GM21515 (cell line): ENCODE measurements around the gene CDH13.

Experiments used
- ATAC-seq: cut with Tn5 transposase; IDR thresholded peaks from one replicate; pipeline ENCODE4 v1.9.1; 2021; ENCODE audit not compliant: unreplicated experiment

Gene CDH13

GRCh38 chr16:83027973-83028372 lies 401.2 kb downstream of the CDH13 start:
- no peak for ATAC-seq

GRCh38 chr16:83029467-83029866 lies 402.7 kb downstream of the CDH13 start:
- no peak for ATAC-seq

GRCh38 chr16:83031524-83031923 lies 404.8 kb downstream of the CDH13 start:
- ATAC-seq, result no peak

DNA sequence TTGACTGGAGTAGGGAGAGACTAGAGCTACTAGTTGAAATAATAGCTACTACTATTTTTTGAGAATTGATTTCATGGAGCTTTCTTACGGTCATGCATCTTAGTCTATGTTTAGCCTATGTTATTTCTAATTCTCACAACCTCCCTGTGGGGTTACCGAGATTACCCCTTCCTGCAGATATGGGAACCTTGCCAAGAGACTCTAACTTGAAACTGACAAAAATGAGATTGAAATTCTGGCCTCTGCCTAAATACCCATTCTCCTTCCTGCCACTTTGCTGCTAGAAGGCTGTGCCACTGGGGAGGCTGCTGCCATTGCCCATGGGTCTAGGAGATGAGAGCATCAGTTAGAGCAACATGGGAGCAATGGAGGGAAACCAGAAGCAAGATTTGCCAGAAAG lies 410.3 kb downstream of the CDH13 start:
- ATAC-seq, result no peak

GRCh38 chr16:83037884-83038283 lies 411.1 kb downstream of the CDH13 start:
- no peak for ATAC-seq

- no peak for ATAC-seq
These were observed 413.4 kb downstream of the CDH13 start for GRCh38 chr16:83040174-83040573.

GRCh38 chr16:83044589-83044988 lies 417.8 kb downstream of the CDH13 start:
- no peak for ATAC-seq

DNA sequence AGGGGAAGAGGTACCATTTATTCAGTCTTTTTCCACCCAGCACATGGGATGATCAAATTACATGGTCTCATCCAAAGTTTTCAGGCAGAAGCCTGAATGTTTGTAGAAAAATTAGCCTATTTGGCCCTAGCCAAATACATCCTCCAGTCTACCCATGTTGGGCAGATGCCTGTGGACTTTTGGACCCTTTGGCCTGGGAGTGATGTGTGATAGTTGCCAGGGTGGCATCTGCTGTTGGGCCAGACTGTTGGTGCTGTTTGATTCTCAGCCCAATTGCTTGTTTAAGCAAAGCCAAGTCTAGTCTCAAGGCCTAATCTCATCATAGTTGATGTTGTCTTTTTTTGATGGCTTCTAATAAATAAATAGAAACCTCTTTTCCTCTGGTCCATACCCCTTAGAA lies 419.0 kb downstream of the CDH13 start:
- ATAC-seq, result no peak

DNA sequence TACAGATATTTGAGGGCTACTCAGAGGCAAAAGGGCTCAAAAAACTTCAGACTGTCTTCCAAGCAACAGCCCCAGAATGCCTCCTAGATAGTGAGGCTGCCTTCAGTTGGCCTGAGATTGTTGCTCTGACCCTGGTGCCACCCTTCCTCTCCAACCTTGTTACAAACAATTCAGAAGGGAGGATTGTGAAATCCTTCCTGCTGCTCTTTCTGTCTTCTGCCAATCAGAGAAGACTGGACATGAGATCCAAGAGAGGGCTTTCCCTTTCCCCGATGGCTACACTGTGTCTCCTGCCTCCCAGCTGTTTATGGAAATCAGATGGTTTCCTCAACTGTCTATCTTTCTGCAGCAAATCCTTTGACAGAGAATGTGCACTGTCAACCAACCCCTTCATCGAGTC lies 419.9 kb downstream of the CDH13 start:
- no peak for ATAC-seq

DNA sequence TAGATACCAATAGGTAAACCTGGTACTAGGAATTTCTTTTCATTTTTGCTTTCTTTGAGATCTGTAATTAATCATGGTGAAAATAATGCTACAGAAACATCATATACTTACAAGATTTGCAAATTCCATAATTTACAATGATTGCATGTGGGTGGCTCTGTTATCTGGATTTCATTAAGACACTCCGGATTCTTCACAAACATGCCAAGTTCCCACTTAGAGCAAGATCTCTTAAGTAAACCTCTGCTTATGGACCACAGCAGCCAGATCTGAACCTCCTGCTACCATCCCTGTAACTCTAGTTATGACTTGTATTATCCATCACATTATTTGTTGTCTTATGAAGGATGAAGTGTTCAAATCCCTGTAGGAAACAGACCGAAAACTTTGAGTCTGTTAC lies 424.7 kb downstream of the CDH13 start:
- no peak for ATAC-seq

DNA sequence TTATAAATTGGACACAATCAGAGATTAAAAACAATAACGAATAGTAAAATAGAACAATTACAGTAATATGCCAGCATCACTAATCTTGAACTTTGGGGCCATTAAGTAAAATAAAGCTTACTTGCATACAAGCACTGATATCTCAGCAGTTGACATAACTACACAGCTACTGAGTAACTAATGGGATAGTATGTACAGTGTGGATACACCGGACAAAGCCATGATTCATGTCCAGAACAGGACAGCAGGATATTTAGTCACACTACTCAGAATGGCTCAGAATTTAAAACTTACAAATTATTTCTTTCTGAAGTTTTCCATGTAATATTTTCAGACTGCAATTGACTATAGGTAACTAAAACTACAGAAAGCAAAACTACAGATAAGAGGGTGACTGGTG lies 427.5 kb downstream of the CDH13 start:
- ATAC-seq, result no peak

GRCh38 chr16:83058376-83058775 lies 431.6 kb downstream of the CDH13 start:
- ATAC-seq, result no peak

DNA sequence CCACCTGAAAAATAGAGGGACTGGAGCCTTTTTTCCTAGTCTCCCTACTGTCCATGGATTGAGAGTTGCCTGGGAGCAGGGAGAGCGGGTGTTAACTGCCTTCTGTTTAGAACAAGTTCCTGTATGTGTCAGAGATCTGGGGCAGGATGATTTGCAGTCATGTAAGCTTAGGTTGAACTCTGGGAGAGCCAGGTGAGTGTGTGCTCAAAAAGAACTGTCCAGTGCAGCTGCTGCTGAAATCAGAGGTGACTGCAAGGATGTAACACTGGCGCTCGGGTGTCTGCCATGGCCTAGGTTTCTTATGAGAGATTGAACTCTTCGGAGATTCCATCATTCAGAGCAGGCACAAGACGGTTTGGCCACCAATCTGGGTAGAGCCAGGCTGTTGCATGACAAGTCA lies 432.5 kb downstream of the CDH13 start:
- ATAC-seq, result no peak

GRCh38 chr16:83066011-83066410 lies 439.2 kb downstream of the CDH13 start:
- no peak for ATAC-seq

DNA sequence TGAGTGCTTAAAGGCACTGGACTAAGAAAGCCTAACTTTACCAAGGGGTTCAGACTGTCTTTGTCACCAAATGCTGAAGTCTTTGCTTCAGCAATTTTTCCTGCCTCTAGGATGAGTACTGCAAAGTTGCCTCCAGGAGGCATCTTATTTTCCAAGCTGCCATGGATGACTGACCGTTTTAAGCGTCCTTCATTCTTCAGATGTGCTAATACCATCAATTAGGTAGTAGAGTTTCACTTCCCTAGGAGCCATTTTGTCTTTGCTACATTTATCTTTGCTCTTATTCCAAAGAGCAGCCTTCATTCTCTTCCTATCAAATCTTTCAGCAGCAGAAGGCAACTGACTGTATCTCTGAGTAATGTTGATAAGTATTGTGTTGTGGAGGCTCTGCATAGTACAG lies 440.1 kb downstream of the CDH13 start:
- no peak for ATAC-seq

DNA sequence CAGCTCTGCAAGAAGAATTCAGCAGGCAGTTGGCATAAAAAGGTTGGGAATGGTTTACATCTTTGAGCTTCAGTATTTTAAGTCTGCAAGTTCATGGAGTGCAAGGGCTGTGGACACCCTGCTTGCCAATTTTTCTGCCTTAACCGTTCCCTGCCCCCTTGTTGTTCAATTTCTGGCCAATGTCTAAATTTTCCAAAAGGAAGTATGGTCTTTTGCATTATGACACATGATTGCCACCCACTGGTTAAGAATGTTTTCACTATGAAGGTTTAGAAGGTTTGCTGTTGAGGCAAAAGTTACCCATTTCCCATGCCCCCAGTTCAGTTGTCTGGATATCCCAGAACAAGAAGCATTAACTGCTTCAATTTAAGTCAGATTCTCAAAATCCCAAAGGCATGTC lies 441.9 kb downstream of the CDH13 start:
- no peak for ATAC-seq

- ATAC-seq, result no peak
These were observed 443.8 kb downstream of the CDH13 start for GRCh38 chr16:83070416-83071209.

- ATAC-seq, result no peak
These were observed 449.2 kb downstream of the CDH13 start for GRCh38 chr16:83075956-83076355.

DNA sequence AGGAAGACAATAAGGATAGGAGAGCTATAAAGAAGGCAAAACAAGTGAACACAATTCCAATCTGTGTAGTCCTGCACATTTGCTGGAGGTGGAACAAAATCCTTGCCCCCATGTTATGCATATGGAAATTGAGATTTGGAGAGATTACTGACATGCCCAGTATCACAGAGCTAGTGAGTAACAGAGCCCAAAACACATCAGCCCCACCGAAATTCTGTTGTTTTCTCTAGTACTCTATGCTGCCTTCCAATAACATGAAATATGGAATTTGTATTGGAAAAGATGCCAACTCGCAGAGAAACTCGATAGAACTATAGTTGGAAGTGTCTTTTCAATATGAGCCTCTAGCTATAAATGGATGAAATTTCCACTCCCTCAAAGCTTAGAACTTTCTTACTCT lies 456.6 kb downstream of the CDH13 start:
- no peak for ATAC-seq

DNA sequence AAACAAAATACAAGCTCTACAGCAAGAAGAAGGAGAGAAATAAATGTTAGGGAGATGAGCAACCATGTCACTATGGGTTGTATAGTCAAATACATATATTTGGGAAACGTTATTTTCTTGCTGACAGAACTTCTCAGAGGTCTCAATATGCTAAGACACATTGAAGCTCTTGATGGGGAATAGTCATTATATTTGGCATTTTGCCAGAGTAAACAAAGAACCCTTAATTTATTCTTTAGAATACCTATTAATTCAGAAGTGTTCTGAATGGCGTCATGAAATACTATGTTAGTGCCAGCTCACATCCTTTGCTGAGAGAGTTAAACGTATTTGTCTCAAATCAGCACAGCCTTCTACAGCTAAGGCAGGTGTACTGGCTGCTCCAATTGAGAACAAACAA lies 458.9 kb downstream of the CDH13 start:
- ATAC-seq, result no peak

- ATAC-seq, result no peak
These were observed 469.3 kb downstream of the CDH13 start for GRCh38 chr16:83095941-83096692.

GRCh38 chr16:83098536-83098935 lies 471.8 kb downstream of the CDH13 start:
- ATAC-seq, result no peak

GRCh38 chr16:83100679-83101078 lies 473.9 kb downstream of the CDH13 start:
- no peak for ATAC-seq
